Kasumi-1 (cell line): ENCODE results near the gene ARL5B.
A peak's percentile ranks its signal among the peaks of the same experiment; 100 is the strongest.

Experiments used
- DNase-seq, 2 experiments: peaks; one replicate each; lab custom pipeline; 2025; lab: John Stamatoyannopoulos, UW

The ARL5B gene

DNA sequence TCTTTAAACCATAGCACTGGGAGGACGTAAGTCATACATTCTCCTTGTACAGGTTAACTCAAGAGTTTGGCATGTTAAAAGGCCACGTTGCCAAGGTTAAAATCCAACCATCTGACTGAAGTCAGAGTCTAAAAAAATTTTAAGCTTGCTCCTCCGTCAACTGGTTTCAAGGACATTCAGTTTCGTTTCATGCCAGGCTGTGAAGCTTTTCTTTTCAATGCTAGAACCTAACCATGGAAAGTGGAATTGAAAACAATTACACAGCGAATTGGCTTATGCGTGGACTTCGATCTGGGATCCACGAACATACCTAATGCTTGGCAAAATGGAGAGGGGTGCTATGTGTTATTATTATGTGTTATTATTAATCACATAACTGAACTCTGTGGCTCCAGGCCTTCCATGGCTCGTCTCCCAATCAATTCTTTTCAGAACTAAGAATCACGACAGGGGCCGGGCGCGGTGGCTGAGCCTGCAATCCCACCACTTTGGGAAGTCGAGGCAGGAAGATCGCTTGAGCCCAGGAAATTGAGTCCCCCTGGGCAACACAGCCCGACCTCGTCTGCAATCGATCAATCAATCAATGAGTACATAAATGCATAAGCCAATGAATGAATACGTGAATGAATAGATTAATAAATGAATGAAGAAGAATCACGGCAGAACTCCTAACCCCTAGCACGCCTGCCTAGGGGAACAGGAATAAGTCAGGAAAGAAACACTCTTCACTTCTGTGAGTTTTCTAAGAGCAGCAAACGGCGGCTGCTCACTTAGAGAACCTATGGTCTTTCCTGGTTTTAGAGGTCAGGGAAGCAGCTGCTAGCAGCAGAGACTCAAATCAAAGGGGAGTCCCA, 733 bp upstream of the ARL5B start:
- no peak for DNase-seq

GRCh38 chr10:18659819-18660535, 746 bp downstream of the ARL5B start:
- DNase-seq: peak; percentile 68 to 73

DNA sequence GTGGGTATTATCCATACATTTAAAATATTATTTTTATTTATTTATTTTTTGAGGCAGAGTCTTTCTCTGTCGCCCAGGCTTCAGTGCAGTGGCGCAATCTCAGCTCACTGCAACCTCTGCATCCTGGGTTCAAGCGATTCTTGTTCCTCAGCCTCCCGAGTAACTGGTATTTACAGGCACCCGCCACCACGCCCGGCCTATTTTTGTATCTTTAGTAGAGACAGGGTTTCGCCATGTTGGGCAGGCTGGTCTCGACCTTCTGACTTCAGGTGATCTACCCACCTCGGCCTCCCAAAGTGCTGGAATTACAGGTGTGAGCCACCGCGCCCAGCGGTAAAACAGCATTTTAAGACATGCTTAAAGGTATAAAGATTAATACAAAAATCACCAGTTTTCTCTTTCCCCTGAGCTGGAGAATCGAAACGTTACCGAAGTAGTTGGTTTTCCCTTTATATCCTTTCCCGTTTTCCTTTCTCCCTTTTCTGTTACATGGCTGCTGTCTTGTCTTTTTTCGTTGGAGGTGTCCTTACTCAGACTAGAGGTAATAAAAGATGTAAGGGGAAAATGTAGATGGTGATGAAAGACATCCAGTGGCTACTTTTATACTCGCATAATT, 1.7 kb downstream of the ARL5B start:
- no peak for DNase-seq

GRCh38 chr10:18664841-18665478, 5.7 kb downstream of the ARL5B start:
- DNase-seq: no peak

DNA sequence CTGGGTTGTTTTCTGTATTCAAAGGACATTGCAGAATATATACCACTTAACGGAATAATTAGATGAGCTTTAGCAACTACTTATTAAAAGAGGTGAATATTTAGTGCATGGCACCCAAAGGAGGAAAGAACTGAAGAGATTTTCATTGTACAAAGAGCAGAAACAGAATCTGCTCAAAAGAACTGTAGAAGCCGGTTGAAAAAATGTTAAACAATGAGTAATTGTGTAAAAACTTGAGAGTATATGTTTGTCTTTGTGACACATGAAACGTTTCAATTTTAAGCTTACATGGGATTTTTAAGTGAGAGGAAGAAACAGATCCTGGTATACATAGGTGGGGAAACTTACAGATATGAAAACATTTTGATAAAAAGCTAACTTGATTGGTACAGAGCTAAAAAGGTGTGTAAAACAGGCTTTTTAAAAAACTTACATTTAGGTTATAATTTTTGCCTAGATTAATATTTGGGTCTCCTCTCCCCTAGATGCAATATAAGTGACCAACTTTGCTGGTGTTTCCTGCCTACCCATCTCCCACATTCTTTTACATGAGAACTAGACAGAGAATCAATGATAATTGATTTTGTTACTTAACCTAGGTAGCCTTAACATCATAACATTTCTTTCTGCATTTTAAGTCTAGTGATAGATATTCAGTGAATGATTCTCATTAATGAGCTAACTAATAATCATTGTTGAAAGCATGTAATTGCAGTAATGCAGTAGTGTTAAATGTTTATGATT, 6.8 kb downstream of the ARL5B start:
- no peak for DNase-seq

DNA sequence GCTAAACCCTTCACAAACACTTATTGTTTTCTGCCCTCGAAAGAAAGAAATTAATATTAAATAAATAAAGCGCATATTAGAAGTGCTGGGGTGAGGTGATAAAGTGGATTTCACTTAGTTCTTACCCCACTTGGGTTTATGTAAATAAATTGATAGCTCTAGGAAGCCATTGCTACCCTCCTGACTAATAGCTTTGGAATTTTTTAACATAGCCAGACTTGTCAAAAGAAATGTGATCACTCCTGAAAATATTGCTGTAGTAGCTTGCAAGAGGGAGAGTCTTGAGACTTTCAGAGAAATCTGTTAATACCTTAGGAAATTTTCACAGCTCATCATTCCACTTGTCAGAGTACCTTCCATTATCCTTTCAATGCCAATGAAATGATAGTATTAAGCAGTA, 7.6 kb downstream of the ARL5B start:
- DNase-seq: no peak

DNA sequence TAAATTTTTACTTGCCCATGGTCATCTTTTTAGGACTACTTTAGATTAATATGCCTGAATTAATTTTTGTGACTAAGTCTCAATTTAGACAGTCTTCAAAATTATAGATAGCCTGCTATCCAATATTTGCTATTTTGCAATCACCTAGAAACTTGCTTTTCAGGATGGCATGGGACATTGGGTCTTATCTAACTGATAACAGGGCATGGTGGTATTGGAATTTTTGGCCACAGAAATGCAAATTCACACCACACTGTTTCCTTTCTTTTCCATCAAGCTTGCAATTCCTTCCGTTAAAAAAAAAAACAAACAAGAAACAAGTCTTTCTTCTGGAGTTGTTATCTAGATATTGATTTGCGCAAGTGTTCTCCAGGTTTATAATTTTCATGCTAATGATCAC, 8.8 kb downstream of the ARL5B start:
- no peak for DNase-seq

GRCh38 chr10:18675086-18675801, 16.0 kb downstream of the ARL5B start:
- DNase-seq: no peak

DNA sequence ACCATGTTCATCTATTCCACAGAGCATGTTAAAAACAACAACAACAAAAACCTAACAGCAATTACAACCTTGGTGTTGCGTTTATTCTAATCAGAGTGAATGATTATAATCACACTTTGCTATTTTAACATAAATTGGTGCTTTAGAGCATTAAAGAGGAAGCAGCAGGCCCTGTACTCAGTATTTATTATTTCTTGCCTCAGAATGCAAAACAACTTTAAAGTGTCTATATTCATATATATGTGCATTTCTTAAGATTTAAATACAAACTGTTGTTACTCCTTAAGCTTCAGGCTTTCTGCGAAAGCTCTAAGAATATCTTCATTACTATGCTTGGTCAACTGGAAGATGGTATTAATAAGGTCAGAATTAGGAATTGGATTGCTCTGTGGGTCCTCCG, 21.5 kb downstream of the ARL5B start:
- no peak for DNase-seq

- no peak for DNase-seq
Measured at GRCh38 chr10:18681366-18681765, 22.1 kb downstream of the ARL5B start.

DNA sequence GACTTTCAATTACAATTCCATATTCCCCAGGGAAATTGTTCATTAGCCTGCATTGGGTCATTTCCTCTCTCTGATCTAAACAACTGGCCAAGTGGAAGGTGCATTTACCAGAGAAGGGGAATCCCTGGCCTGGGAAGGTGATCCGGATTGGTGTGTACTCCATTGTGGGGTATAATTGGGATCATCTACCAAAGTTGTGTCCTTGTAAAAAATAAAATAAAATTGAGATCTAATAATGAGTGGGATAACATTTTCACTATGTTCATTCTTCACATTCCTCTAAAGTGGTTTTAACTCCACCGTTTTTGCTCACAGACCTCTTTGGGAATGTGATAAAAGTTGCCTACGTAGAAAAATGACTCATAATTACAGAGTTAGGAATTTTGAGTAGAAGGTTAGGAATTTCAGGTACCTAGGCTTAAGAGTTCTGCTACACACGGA, 22.8 kb downstream of the ARL5B start:
- no peak for DNase-seq

DNA sequence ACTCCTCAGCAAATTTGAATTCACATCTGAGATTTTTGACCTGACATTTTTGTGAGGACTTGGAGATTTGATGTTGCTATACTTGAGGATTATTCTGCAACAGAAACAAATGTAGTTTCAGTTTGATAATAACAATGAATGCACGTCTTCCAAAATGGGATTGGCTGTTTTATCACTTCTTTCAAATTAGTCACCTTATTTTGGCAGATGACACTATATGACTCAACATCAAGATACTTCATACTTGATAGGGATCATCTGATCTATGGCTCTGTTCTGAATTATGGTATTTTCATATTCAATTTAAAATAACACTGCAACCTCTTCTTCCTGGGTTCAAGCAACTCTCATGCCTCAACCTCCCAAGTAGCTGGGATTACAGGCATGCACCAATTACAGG, 24.2 kb downstream of the ARL5B start:
- no peak for DNase-seq

DNA sequence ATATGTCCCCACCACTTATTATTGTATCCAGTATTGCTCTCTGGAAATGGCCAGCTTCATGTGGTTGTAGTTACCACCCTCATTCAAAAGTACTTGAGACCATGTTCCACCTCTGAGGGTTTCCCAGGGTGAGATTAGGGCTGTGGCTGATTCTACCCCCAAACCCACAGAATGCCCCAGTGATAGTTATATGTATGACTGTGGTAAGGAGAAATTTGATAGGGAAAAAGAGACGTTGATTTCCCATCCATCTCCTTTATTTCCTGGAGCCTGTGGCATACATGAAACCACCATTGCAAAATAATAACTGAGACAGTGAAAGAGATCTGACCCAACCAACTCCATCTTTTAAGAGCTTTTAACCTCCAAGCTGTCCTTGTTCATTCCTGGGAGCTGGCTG, 25.2 kb downstream of the ARL5B start:
- no peak for DNase-seq

DNA sequence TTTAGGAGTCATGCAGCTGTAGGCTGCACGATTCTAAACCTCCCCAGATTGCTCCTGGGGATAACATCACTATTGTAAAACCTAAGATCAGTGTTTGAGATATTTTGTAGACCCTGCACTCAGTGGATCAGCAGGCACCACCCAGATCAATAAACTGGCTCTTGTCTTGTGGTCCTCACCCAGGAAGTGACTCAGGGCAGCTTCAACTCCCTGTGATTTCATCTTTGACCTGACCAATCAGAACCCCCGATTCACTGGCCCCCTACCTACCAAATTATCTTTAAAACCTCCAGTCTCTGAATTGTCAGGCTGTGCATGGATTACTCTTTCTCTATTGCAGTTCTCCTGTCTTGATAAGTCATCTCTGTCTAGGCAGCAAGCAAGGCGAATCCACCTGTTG, 25.7 kb downstream of the ARL5B start:
- no peak for DNase-seq

- no peak for DNase-seq
Measured at GRCh38 chr10:18685555-18685954, 26.3 kb downstream of the ARL5B start.

DNA sequence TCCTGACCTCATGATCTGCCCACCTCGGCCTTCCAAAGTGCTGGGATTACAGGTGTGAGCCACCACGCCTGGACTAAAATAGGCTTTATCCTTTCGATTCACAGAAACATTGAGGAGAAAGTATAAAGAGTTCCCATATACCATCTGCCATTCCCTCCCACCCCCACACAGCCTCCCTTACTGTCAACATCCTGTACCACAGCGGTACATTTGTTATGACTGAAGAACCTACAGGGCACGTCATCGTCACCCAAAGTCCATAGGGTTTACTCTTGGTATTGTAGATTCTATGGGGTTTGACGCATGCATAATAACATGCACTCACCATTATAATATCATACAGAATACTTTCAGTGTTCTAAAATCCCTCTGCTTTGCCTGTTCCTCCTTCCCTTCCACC, 28.0 kb downstream of the ARL5B start:
- no peak for DNase-seq

GRCh38 chr10:18687706-18688105, 28.5 kb downstream of the ARL5B start:
- DNase-seq: no peak

DNA sequence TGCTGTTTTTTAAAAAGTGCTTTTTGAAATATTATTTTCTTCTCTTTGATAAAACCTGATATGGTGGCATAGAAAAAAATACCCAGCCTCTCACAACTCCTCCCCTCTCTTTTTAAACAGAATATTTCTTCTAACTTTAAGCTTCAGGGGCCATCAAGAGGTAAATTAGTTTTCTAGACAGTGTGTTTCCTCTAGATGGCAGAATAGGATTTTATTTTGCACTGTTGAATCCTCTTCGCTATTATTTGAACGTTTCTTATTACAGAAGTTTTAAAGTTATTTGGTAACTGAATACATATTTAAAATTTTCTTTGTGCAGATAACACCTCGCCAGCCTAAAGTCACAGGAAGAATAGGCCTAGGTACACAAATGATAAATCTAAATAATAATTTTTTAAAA, 30.3 kb downstream of the ARL5B start:
- DNase-seq: peak; percentile 77 to 91

GRCh38 chr10:18690541-18690940, 31.3 kb downstream of the ARL5B start:
- no peak for DNase-seq

GRCh38 chr10:18699849-18700840, 40.9 kb downstream of the ARL5B start:
- DNase-seq: peak; percentile 68 to 69
